Measurements from ENCODE around the gene TCF20. TPM values are rescaled to one million over a fixed set of nuclear protein-coding genes. Genes with fewer than 3 reads are reported as not detected.

Gene TCF20
- total RNA-seq, 1 donor from 2014 or later = 47.4 TPM

GRCh38 chr22:42233879-42234278 is 36.6 kb downstream of the TCF20 start:
- Histone ChIP-seq H3K36me3 (no peaks in the 10 kb centered on the region), H3K27ac (no peak overlapping the region), H3K27me3 (no peaks in the 10 kb centered on the region), H3K4me3 (no peak overlapping the region), H3K9me3 (no peaks in the 10 kb centered on the region), H3K4me1 (peaks cover 11% of the 10 kb centered on the region)
- intact Hi-C loops (cut with DNase I) = no loop called here
- ATAC-seq (no peak), DNase-seq (no peak)
- no peak for TF ChIP-seq CTCF (IDR thresholded peaks at IDR 0.05)

GRCh38 chr22:42231929-42232328 is 38.5 kb downstream of the TCF20 start:
- Histone ChIP-seq H3K36me3 (no peaks in the 10 kb centered on the region), H3K4me3 (no peak overlapping the region), H3K27me3 (no peaks in the 10 kb centered on the region), H3K9me3 (no peaks in the 10 kb centered on the region), H3K27ac (no peak overlapping the region), H3K4me1 (peaks cover 15% of the 10 kb centered on the region)
- ATAC-seq = no peak
- DNase-seq = no peak
- intact Hi-C loops (cut with DNase I) = no loop called here
- TF ChIP-seq CTCF (IDR thresholded peaks at IDR 0.05) = no peak

GRCh38 chr22:42229455-42230149 is 40.9 kb downstream of the TCF20 start:
- H3K27ac ChIP-seq = no peak overlapping the region
- H3K27me3 ChIP-seq = no peaks in the 10 kb centered on the region
- ATAC-seq = peak; percentile 78
- no peaks in the 10 kb centered on the region for H3K9me3 ChIP-seq
- intact Hi-C loops (cut with DNase I) = no loop called here
- no peaks in the 10 kb centered on the region for H3K36me3 ChIP-seq
- no peak for TF ChIP-seq CTCF (IDR thresholded peaks at IDR 0.05)
- no peak for DNase-seq
- H3K4me1 ChIP-seq = peaks cover 15% of the 10 kb centered on the region
- no peak overlapping the region for H3K4me3 ChIP-seq

GRCh38 chr22:42228483-42228882 is 42.0 kb downstream of the TCF20 start:
- no peak for TF ChIP-seq CTCF (IDR thresholded peaks at IDR 0.05)
- DNase-seq (no peak), ATAC-seq (no peak)
- intact Hi-C loops (cut with DNase I) = no loop called here
- no peaks in the 10 kb centered on the region for H3K36me3 ChIP-seq
- H3K27ac ChIP-seq = no peak overlapping the region
- H3K27me3 ChIP-seq = no peaks in the 10 kb centered on the region
- H3K4me1 ChIP-seq = peaks cover 15% of the 10 kb centered on the region
- no peaks in the 10 kb centered on the region for H3K9me3 ChIP-seq
- no peak overlapping the region for H3K4me3 ChIP-seq

GRCh38 chr22:42227435-42227834 is 43.0 kb downstream of the TCF20 start:
- intact Hi-C loops (cut with DNase I) = no loop called here
- Histone ChIP-seq H3K27ac (no peak overlapping the region), H3K27me3 (no peaks in the 10 kb centered on the region), H3K9me3 (no peaks in the 10 kb centered on the region), H3K4me3 (no peak overlapping the region), H3K4me1 (peaks cover 15% of the 10 kb centered on the region), H3K36me3 (no peaks in the 10 kb centered on the region)
- ATAC-seq = peak; percentile 42
- no peak for TF ChIP-seq CTCF (IDR thresholded peaks at IDR 0.05)
- DNase-seq = no peak

GRCh38 chr22:42225841-42226240 is 44.6 kb downstream of the TCF20 start:
- ATAC-seq = no peak
- no peak for TF ChIP-seq CTCF (IDR thresholded peaks at IDR 0.05)
- no peak for DNase-seq
- Histone ChIP-seq H3K27ac (no peak overlapping the region), H3K27me3 (no peaks in the 10 kb centered on the region), H3K36me3 (no peaks in the 10 kb centered on the region), H3K9me3 (no peaks in the 10 kb centered on the region), H3K4me3 (no peak overlapping the region), H3K4me1 (peaks cover 15% of the 10 kb centered on the region)
- intact Hi-C loops (cut with DNase I) = no loop called here
